SK-N-SH (cell line): ENCODE results near the gene POFUT2. TPM values are rescaled to one million over a fixed set of nuclear protein-coding genes. Genes with fewer than 3 reads are reported as not detected.
A peak's percentile ranks its signal among the peaks of the same experiment; 100 is the strongest.

Experiments used
- CTCF ChIA-PET: fragments of 300-600, 350-600 bp; formaldehyde crosslinking; extraction: SDS; loops from one replicate; lab custom pipeline; 2021; lab: Yijun Ruan, JAX
- POLR2A ChIA-PET: fragments of 350-600 bp; sonication (Branson Sonifier 250); formaldehyde crosslinking; extraction: SDS; loops from one replicate; lab custom pipeline; 2020; ENCODE audit warnings: antibody characterized with exemption, inconsistent platforms; lab: Yijun Ruan, JAX
- DNase-seq: peaks from one replicate; pipeline ENCODE4 v3.0.0; 2012
- H2AFZ ChIP-seq: fragments of 200-600 bp; sonication (generic); 2 replicates; pipeline ENCODE4 v1.8.1; 2016; ENCODE audit warnings: antibody characterized with exemption, mild to moderate bottlenecking, low read depth
- H3F3A ChIP-seq: fragments of 200-600 bp; sonication (generic); replicated peaks from 2 replicates; pipeline ENCODE3; 2016; ENCODE audit warnings: antibody characterized with exemption, mild to moderate bottlenecking; ENCODE audit not compliant: insufficient read depth
- H3K27ac ChIP-seq, 2 experiments: fragments of 200-500 bp in 1 of 2; fragments of 200-600 bp in 1 of 2; sonication (Bioruptor generic) in 1 of 2; sonication (generic), shearing (Covaris generic) in 1 of 2; 2 replicates each; pipeline versions ENCODE4 v1.5.1 to v1.6.1; 2014 to 2016; ENCODE audit warnings: low read depth in 2 of 2, inconsistent platforms in 1 of 2, low read length in 1 of 2, mild to moderate bottlenecking in 1 of 2, mixed read lengths in 1 of 2
- H3K27me3 ChIP-seq: fragments of 200-600 bp; sonication (generic), shearing (Covaris generic); 2 replicates; pipeline ENCODE4 v1.6.1; 2016; ENCODE audit warnings: mixed run types; ENCODE audit not compliant: insufficient read depth
- H3K36me3 ChIP-seq, 2 experiments: fragments of 200-500 bp in 1 of 2; fragments of 200-600 bp in 1 of 2; sonication (Bioruptor generic) in 1 of 2; sonication (generic) in 1 of 2; replicated peaks in 1 of 2; 2 replicates each; pipeline versions ENCODE3 to v1.5.1; 2014 to 2016; ENCODE audit warnings: low read length in 1 of 2, mild to moderate bottlenecking in 1 of 2; ENCODE audit not compliant: insufficient read depth in 2 of 2, control insufficient read depth in 1 of 2
- H3K4me1 ChIP-seq, 2 experiments: fragments of 200-500 bp in 1 of 2; fragments of 200-600 bp in 1 of 2; sonication (Bioruptor generic) in 1 of 2; sonication (generic), shearing (Covaris generic) in 1 of 2; 2 replicates each; pipeline versions ENCODE4 v1.5.1 to v1.6.1; 2014 to 2016; ENCODE audit warnings: low read depth in 1 of 2, low read length in 1 of 2, mixed run types in 1 of 2; ENCODE audit not compliant: insufficient read depth in 2 of 2, control insufficient read depth in 1 of 2
- H3K4me2 ChIP-seq: fragments of 200-600 bp; sonication (generic), shearing (Covaris generic); 2 replicates; pipeline ENCODE4 v1.6.1; 2017; ENCODE audit warnings: mixed run types
- H3K4me3 ChIP-seq, 2 experiments: fragments of 200-500 bp in 1 of 2; fragments of 200-600 bp in 1 of 2; sonication (Bioruptor generic) in 1 of 2; sonication (generic), shearing (Covaris generic) in 1 of 2; 2 replicates each; pipeline versions ENCODE4 v1.5.1 to v1.8.1; 2014 to 2016; ENCODE audit warnings: low read depth in 2 of 2, inconsistent platforms in 1 of 2, low read length in 1 of 2, mild to moderate bottlenecking in 1 of 2, mixed read lengths in 1 of 2, moderate library complexity in 1 of 2
- H3K79me2 ChIP-seq: fragments of 200-600 bp; sonication (generic); 2 replicates; pipeline ENCODE4 v1.8.1; 2017; ENCODE audit warnings: mild to moderate bottlenecking; ENCODE audit not compliant: insufficient read depth
- H3K9ac ChIP-seq: fragments of 200-600 bp; sonication (generic); 2 replicates; pipeline ENCODE4 v1.6.1; 2017; ENCODE audit warnings: mixed run types
- H3K9me2 ChIP-seq: fragments of 200-600 bp; sonication (generic); 2 replicates; pipeline ENCODE4 v1.6.1; 2017; ENCODE audit warnings: mixed run types
- H3K9me3 ChIP-seq: fragments of 200-600 bp; sonication (generic); 2 replicates; pipeline ENCODE4 v1.6.1; 2017; ENCODE audit warnings: mixed run types, mild to moderate bottlenecking, moderate library complexity
- H4K20me1 ChIP-seq: fragments of 200-600 bp; sonication (generic); 2 replicates; pipeline ENCODE4 v1.6.1; 2017; ENCODE audit warnings: mild to moderate bottlenecking, mixed run types; ENCODE audit not compliant: insufficient read depth
- CHD2 ChIP-seq: fragments of 150-350 bp; IDR thresholded peaks from 2 replicates; pipeline ENCODE4 v1.6.1; 2018; ENCODE audit warnings: low read length; ENCODE audit not compliant: partially characterized antibody
- CTCF ChIP-seq: fragments of 200-600 bp; sonication (generic); IDR thresholded peaks from 2 replicates; pipeline ENCODE4 v1.6.1; 2017; ENCODE audit warnings: antibody characterized with exemption, mild to moderate bottlenecking, moderate library complexity
- FOXJ3 ChIP-seq: sonication (generic); formaldehyde crosslinking; IDR thresholded peaks from 2 replicates; pipeline ENCODE4 v1.5.1; 2020; ENCODE audit warnings: mild to moderate bottlenecking, missing genetic modification reagents
- GABPA ChIP-seq: IDR thresholded peaks from 2 replicates; pipeline ENCODE4 v1.4.0; 2012; ENCODE audit warnings: low read depth, mild to moderate bottlenecking
- GATA2 ChIP-seq: sonication (generic); formaldehyde crosslinking; IDR thresholded peaks from 2 replicates; pipeline ENCODE4 v1.5.0; 2020; ENCODE audit warnings: mild to moderate bottlenecking, missing genetic modification reagents
- MAX ChIP-seq: IDR thresholded peaks from 2 replicates; pipeline ENCODE4 v1.4.0; 2012; ENCODE audit warnings: low read depth
- RCOR1 ChIP-seq: fragments of 150-350 bp; IDR thresholded peaks from 2 replicates; pipeline ENCODE4 v1.6.1; 2017; ENCODE audit warnings: antibody characterized with exemption, low read length
- REST ChIP-seq: IDR thresholded peaks from 2 replicates; pipeline ENCODE4 v1.6.1; 2012; ENCODE audit warnings: mild to moderate bottlenecking, low read depth, low read length, moderate library complexity
- RXRA ChIP-seq: IDR thresholded peaks from 2 replicates; pipeline ENCODE4 v1.4.0; 2012; ENCODE audit warnings: low read depth, mild to moderate bottlenecking, borderline replicate concordance
- SIN3A ChIP-seq: IDR thresholded peaks from 2 replicates; pipeline ENCODE4 v1.6.1; 2012; ENCODE audit warnings: low read depth, mild to moderate bottlenecking, low read length, moderate library complexity, borderline replicate concordance
- SMC3 ChIP-seq: IDR thresholded peaks from 2 replicates; pipeline ENCODE4 v1.6.1; 2012; ENCODE audit warnings: low read depth, low read length, improper control_type of control experiment
- TCF12 ChIP-seq: IDR thresholded peaks from 2 replicates; pipeline ENCODE4 v1.4.0; 2012
- USF2 ChIP-seq: fragments of 150-350 bp; IDR thresholded peaks from 2 replicates; pipeline ENCODE4 v1.6.1; 2017; ENCODE audit warnings: antibody characterized with exemption, low read length, low read depth, borderline replicate concordance
- WGBS: methylation state at CpG from one replicate; pipeline ENCODE4 v1.1.6; 2017; ENCODE audit warnings: low lambda C conversion rate; 5-methylcytosine and 5-hydroxymethylcytosine counted together
- polyA plus RNA-seq, 3 experiments: library from polyadenylated mRNA; depleted of rRNA; stranded (reverse); fragments of >200 nt; gene quantifications; 2 replicates each; pipeline ENCODE4 v1.2.3, GENCODE V29; 2012

POFUT2 gene
- polyA plus RNA-seq, 1 of the 3 experiments (the other 2 are of a cell fraction): 53.3 TPM

- no peak for TF ChIP-seq FOXJ3 (CRISPR knock-in tag)
- TF ChIP-seq USF2: no peak
- no peak; the same call in 1 of the 2 replicates for TF ChIP-seq SMC3
- TF ChIP-seq GATA2 (CRISPR knock-in tag): no peak
- 0 out of 2 replicates have a peak, but pooled peaks have one; percentile 58 for TF ChIP-seq RXRA
- no peak for TF ChIP-seq REST
These were observed 8.1 kb upstream of the POFUT2 start (continued) for GRCh38 chr21:45295576-45296365.

GRCh38 chr21:45294509-45295291, 7.0 kb upstream of the POFUT2 start:
- H3K4me2 ChIP-seq: no peak overlapping the region
- H4K20me1 ChIP-seq: no peaks in the 10 kb centered on the region
- H3K4me1 ChIP-seq: peaks cover 9 to 41% of the 10 kb centered on the region in 2 experiments; a peak in 1 of 4 replicates
- peaks cover 16% of the 10 kb centered on the region for H3F3A ChIP-seq
- H2AFZ ChIP-seq: no peak overlapping the region
- peaks cover 3% of the 10 kb centered on the region; the same call in 1 of the 2 replicates for H3K9me3 ChIP-seq
- WGBS: 80% methylated on average over 29 of the region's 40 CpGs
- peaks cover 0 to 7% of the 10 kb centered on the region in 2 experiments for H3K36me3 ChIP-seq
- TF ChIP-seq CHD2 (no peak), CTCF (no peak), SIN3A (no peak), MAX (peak; percentile 50; the same call in 1 of the 2 replicates), GABPA (peak; percentile 51; the same call in 1 of the 2 replicates), TCF12 (peak; percentile 37; the same call in 1 of the 2 replicates), RCOR1 (no peak)
- no peaks in the 10 kb centered on the region for H3K9me2 ChIP-seq
- CTCF ChIA-PET: interaction anchor here (1.1 to 15.7 kb wide), 4 partner anchors 10 to 526 kb away, joined by 3 to 271 read pairs (median 16); no protein-coding TSS in a partner anchor
- peak overlapping the region; percentile 81 to 90 for H3K27ac ChIP-seq
- peak; percentile 25 for DNase-seq
- H3K9ac ChIP-seq: peak overlapping the region; percentile 31; the same call in 1 of the 2 replicates
- peaks cover 32% of the 10 kb centered on the region for H3K79me2 ChIP-seq
- no peaks in the 10 kb centered on the region for H3K27me3 ChIP-seq
- no peak overlapping the region for H3K4me3 ChIP-seq
- POLR2A ChIA-PET: no interaction called here
